Neural cell (in vitro differentiated cells): ENCODE measurements around the gene RTN4. TPM values are rescaled to one million over a fixed set of nuclear protein-coding genes. Genes with fewer than 3 reads are reported as not detected.

Experiments used
- H2AFZ ChIP-seq: fragments of 200-600, 300-800 bp; sonication (generic), shearing (Covaris generic); 2 replicates; pipeline ENCODE4 v1.6.0; 2014; ENCODE audit warnings: low read depth, mild to moderate bottlenecking, antibody characterized with exemption, low read length, moderate library complexity
- H3F3A ChIP-seq: fragments of 200-600 bp; shearing (Covaris generic); 2 replicates; pipeline ENCODE4 v1.6.1; 2016; ENCODE audit warnings: mild to moderate bottlenecking, moderate library complexity, mixed read lengths, antibody characterized with exemption, low read length; ENCODE audit not compliant: insufficient read depth, poor library complexity, severe bottlenecking
- H3K27ac ChIP-seq: fragments of 200-600, 300-800 bp; sonication (generic), shearing (Covaris generic); 2 replicates; pipeline ENCODE4 v1.5.1; 2014; ENCODE audit warnings: mild to moderate bottlenecking, low read length, moderate library complexity
- H3K27me3 ChIP-seq: fragments of 300-800, 200-600 bp; sonication (generic), shearing (Covaris generic); 2 replicates; pipeline ENCODE4 v1.6.0; 2014; ENCODE audit warnings: mild to moderate bottlenecking, low read depth, low read length, moderate library complexity; ENCODE audit not compliant: insufficient read depth
- H3K36me3 ChIP-seq: fragments of 300-800, 200-600 bp; sonication (generic), shearing (Covaris generic); 2 replicates; pipeline ENCODE4 v1.5.1; 2014; ENCODE audit warnings: mild to moderate bottlenecking, antibody characterized with exemption, low read length, moderate library complexity; ENCODE audit not compliant: insufficient read depth
- H3K4me2 ChIP-seq: fragments of 300-800, 200-600 bp; sonication (generic), shearing (Covaris generic); 2 replicates; pipeline ENCODE4 v1.6.0; 2014; ENCODE audit warnings: mild to moderate bottlenecking, low read length
- H3K4me3 ChIP-seq: fragments of 300-800, 200-600 bp; sonication (generic), shearing (Covaris generic); 2 replicates; pipeline ENCODE4 v1.5.1; 2014; ENCODE audit warnings: mild to moderate bottlenecking, low read length, moderate library complexity
- H3K79me2 ChIP-seq: fragments of 200-600 bp; shearing (Covaris generic); replicated peaks from 2 replicates; pipeline ENCODE4 v1.6.0; 2014; ENCODE audit warnings: mild to moderate bottlenecking, low read length, moderate library complexity; ENCODE audit not compliant: insufficient read depth
- H3K9ac ChIP-seq: fragments of 300-800, 200-600 bp; sonication (generic), shearing (Covaris generic); 2 replicates; pipeline ENCODE4 v1.6.1; 2016; ENCODE audit warnings: mild to moderate bottlenecking, low read length, mixed read lengths
- H3K9me2 ChIP-seq: fragments of 200-600 bp; shearing (Covaris generic); 2 replicates; pipeline ENCODE4 v1.6.1; 2016; ENCODE audit warnings: mild to moderate bottlenecking, low read length, mixed read lengths; ENCODE audit not compliant: insufficient read depth
- H3K9me3 ChIP-seq: fragments of 200-600, 300-800 bp; sonication (generic), shearing (Covaris generic); 2 replicates; pipeline ENCODE4 v1.6.1; 2016; ENCODE audit warnings: mild to moderate bottlenecking, mixed run types, low read length, moderate library complexity, mixed read lengths
- H4K20me1 ChIP-seq: fragments of 200-600 bp; shearing (Covaris generic); 2 replicates; pipeline ENCODE4 v1.6.1; 2016; ENCODE audit warnings: mild to moderate bottlenecking, mixed run types; ENCODE audit not compliant: insufficient read depth
- CTCF ChIP-seq: fragments of 450-650 bp; IDR thresholded peaks from 2 replicates; pipeline ENCODE4 v1.5.1; 2014; ENCODE audit warnings: antibody characterized with exemption, mild to moderate bottlenecking, moderate library complexity; ENCODE audit not compliant: poor library complexity, severe bottlenecking
- EP300 ChIP-seq: fragments of 450-650 bp; conservative IDR thresholded peaks from 2 replicates; pipeline ENCODE4 v1.6.1; 2014; ENCODE audit warnings: antibody characterized with exemption, mild to moderate bottlenecking, moderate library complexity; ENCODE audit not compliant: poor library complexity, severe bottlenecking
- EZH2 ChIP-seq: fragments of 200-600, 300-800 bp; shearing (Covaris generic), sonication (generic); IDR thresholded peaks from 2 replicates; pipeline ENCODE4 v1.6.1; 2014; ENCODE audit warnings: antibody characterized with exemption, low read length, borderline replicate concordance, mild to moderate bottlenecking; ENCODE audit not compliant: insufficient read depth, poor library complexity, severe bottlenecking
- MXI1 ChIP-seq: fragments of 450-650 bp; conservative IDR thresholded peaks from 2 replicates; pipeline ENCODE4 v1.6.1; 2014; ENCODE audit warnings: antibody characterized with exemption, mild to moderate bottlenecking; ENCODE audit not compliant: poor library complexity, severe bottlenecking
- POLR2AphosphoS5 ChIP-seq: IDR thresholded peaks from 2 replicates; pipeline ENCODE4 v1.6.1; 2012
- RAD21 ChIP-seq: fragments of 450-650 bp; conservative IDR thresholded peaks from 2 replicates; pipeline ENCODE4 v1.6.1; 2014; ENCODE audit warnings: antibody characterized with exemption, mild to moderate bottlenecking, moderate library complexity
- REST ChIP-seq: IDR thresholded peaks from 2 replicates; pipeline ENCODE4 v1.6.1; 2012; ENCODE audit warnings: borderline replicate concordance
- SMC3 ChIP-seq: fragments of 450-650 bp; conservative IDR thresholded peaks from 2 replicates; pipeline ENCODE4 v1.6.1; 2014; ENCODE audit warnings: antibody characterized with exemption, mild to moderate bottlenecking, moderate library complexity; ENCODE audit not compliant: poor library complexity
- TAF1 ChIP-seq: IDR thresholded peaks from 2 replicates; pipeline ENCODE4 v1.6.1; 2012; ENCODE audit warnings: low read depth
- polyA minus RNA-seq: library from RNA; depleted of rRNA, polyadenylated mRNA; stranded (reverse); fragments of >200 nt; gene quantifications from 2 replicates; pipeline ENCODE4 v1.2.3, GENCODE V29; 2014
- polyA plus RNA-seq: library from polyadenylated mRNA; depleted of rRNA; stranded (reverse); fragments of >200 nt; gene quantifications from 2 replicates; pipeline ENCODE4 v1.2.3, GENCODE V29; 2014

Gene RTN4
- polyA plus RNA-seq: 551 and 582 TPM in 2 replicates
- polyA minus RNA-seq: 580 and 667 TPM in 2 replicates

GRCh38 chr2:55050100-55050994 is at the start of gene RTN4:
Gene RTN4 (minus strand): TSS chr2:55050451. CDS start chr2:55050300, 151 bp downstream.
- Histone ChIP-seq H3K9me2 (no peaks in the 10 kb centered on the region), H4K20me1 (peaks cover 33% of the 10 kb centered on the region), H3K36me3 (no peaks in the 10 kb centered on the region), H3K27me3 (no peaks in the 10 kb centered on the region), H2AFZ (peak within 1 kb of the TSS; percentile 47), H3K27ac (peak within 1 kb of the TSS; percentile 98), H3K9ac (peak within 1 kb of the TSS; percentile 100), H3K9me3 (no peaks in the 10 kb centered on the region), H3K4me3 (peak within 1 kb of the TSS; percentile 91), H3F3A (peaks cover 4% of the 10 kb centered on the region), H3K4me2 (peak within 1 kb of the TSS; percentile 57), H3K79me2 (peaks cover 48% of the 10 kb centered on the region)
- TF ChIP-seq POLR2AphosphoS5 (peak; percentile 100), CTCF (no peak), EP300 (peak; percentile 70), SMC3 (peak; percentile 46), EZH2 (no peak), TAF1 (peak; percentile 98), RAD21 (peak; percentile 56), REST (peak; percentile 95), MXI1 (no peak)

- H2AFZ ChIP-seq: no peak overlapping the region
- H3K27me3 ChIP-seq: no peaks in the 10 kb centered on the region
- H3K9me2 ChIP-seq: no peaks in the 10 kb centered on the region
- TF ChIP-seq EP300 (no peak), REST (no peak), EZH2 (no peak), POLR2AphosphoS5 (no peak)
- no peak overlapping the region for H3K9ac ChIP-seq
- no peak overlapping the region for H3K4me3 ChIP-seq
- no peaks in the 10 kb centered on the region for H3K9me3 ChIP-seq
- H3K4me2 ChIP-seq: no peak overlapping the region
- H3K79me2 ChIP-seq: no peaks in the 10 kb centered on the region
- H3K27ac ChIP-seq: no peak overlapping the region
- H3K36me3 ChIP-seq: no peaks in the 10 kb centered on the region
- no peaks in the 10 kb centered on the region for H3F3A ChIP-seq
- no peaks in the 10 kb centered on the region for H4K20me1 ChIP-seq
Measured at GRCh38 chr2:55099493-55099877, 49.2 kb upstream of the RTN4 start.
